Measurements from ENCODE around the gene TBCK.

DNA sequence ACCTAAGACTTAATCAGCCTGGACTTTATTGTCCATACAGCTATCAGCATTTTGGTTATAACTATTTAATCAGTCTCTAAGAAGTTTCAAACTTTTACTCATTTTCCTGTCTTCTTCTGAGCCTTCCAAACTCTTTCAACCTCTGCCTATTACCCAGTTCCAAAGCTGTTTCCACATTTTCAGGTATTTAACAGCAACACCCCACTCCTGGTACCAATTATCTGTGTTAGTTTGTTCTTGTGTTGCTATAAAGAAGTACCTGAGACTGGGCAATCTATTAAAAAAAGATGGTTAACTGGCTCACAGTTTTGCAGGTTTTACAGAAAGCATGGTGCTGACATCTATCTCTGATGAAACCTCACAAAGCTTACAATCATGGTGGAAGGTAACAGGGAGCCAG lies 225.2 kb downstream of the TBCK start:
- no peak for TF ChIP-seq EZH2phosphoT487 (IDR thresholded peaks at IDR 0.05; ENCODE audit: borderline replicate concordance, low read length)
- TF ChIP-seq CTCF (conservative IDR thresholded peaks at IDR 0.05; ENCODE audit: low read depth, low read length): no peak

Measured in PC-3 (cell line).